ENCODE measurements around the gene IGF2R.

- no peak for TF ChIP-seq CTCF (IDR thresholded peaks at IDR 0.05)
- TF ChIP-seq POLR2A (IDR thresholded peaks at IDR 0.05): no peak
- TF ChIP-seq POLR2AphosphoS5 (IDR thresholded peaks at IDR 0.05): no peak
- no peak for TF ChIP-seq EP300 (IDR thresholded peaks at IDR 0.05)
Measured at GRCh38 chr6:160134779-160135547, 166.1 kb downstream of the IGF2R start.

All from stomach (tissue), 4 donors.